ENCODE measurements around the gene ACBD7.

The ACBD7 gene

GRCh38 chr10:15088428-15089261, at the start of gene ACBD7:
ACBD7 (minus strand) TSS chr10:15088776; CDS start chr10:15088728, 48 bp downstream.
- DNase-seq (ENCODE audit: low read depth in 2 of 2) = peak; percentile 33 to 60

GRCh38 chr10:15137636-15138035, 49.1 kb upstream of the ACBD7 start:
- no peak for DNase-seq (ENCODE audit: low read depth in 2 of 2)

- DNase-seq (ENCODE audit: low read depth in 2 of 2) = no peak
Observed at GRCh38 chr10:15137036-15137359, 48.4 kb upstream of the ACBD7 start.

GRCh38 chr10:15136129-15137035, 47.8 kb upstream of the ACBD7 start:
- DNase-seq (ENCODE audit: low read depth in 2 of 2) = no peak

GRCh38 chr10:15131330-15131729, 42.8 kb upstream of the ACBD7 start:
- no peak for DNase-seq (ENCODE audit: low read depth in 2 of 2)

- DNase-seq (ENCODE audit: low read depth in 2 of 2) = no peak
Observed at GRCh38 chr10:15124908-15125307, 36.3 kb upstream of the ACBD7 start.

GRCh38 chr10:15124190-15124589, 35.6 kb upstream of the ACBD7 start:
- DNase-seq (ENCODE audit: low read depth in 2 of 2) = no peak

GRCh38 chr10:15123749-15124184, 35.2 kb upstream of the ACBD7 start:
- no peak for DNase-seq (ENCODE audit: low read depth in 2 of 2)

- no peak for DNase-seq (ENCODE audit: low read depth in 2 of 2)
Observed at GRCh38 chr10:15122477-15123030, 34.0 kb upstream of the ACBD7 start.

- no peak for DNase-seq (ENCODE audit: low read depth in 2 of 2)
Observed at GRCh38 chr10:15121707-15122106, 33.1 kb upstream of the ACBD7 start.

- no peak for DNase-seq (ENCODE audit: low read depth in 2 of 2)
Observed at GRCh38 chr10:15120523-15120922, 31.9 kb upstream of the ACBD7 start.

- DNase-seq (ENCODE audit: low read depth in 2 of 2) = no peak
Observed at GRCh38 chr10:15118615-15119014, 30.0 kb upstream of the ACBD7 start.

GRCh38 chr10:15116225-15116624, 27.6 kb upstream of the ACBD7 start:
- DNase-seq (ENCODE audit: low read depth in 2 of 2) = no peak

GRCh38 chr10:15113766-15114165, 25.2 kb upstream of the ACBD7 start:
- no peak for DNase-seq (ENCODE audit: low read depth in 2 of 2)

GRCh38 chr10:15112657-15113056, 24.1 kb upstream of the ACBD7 start:
- no peak for DNase-seq (ENCODE audit: low read depth in 2 of 2)

GRCh38 chr10:15106352-15107013, 17.9 kb upstream of the ACBD7 start:
- DNase-seq (ENCODE audit: low read depth in 2 of 2) = peak; percentile 22 to 47

- no peak for DNase-seq (ENCODE audit: low read depth in 2 of 2)
Observed at GRCh38 chr10:15103513-15103912, 14.9 kb upstream of the ACBD7 start.

GRCh38 chr10:15099886-15100285, 11.3 kb upstream of the ACBD7 start:
- DNase-seq (ENCODE audit: low read depth in 2 of 2) = no peak

GRCh38 chr10:15097011-15097812, 8.6 kb upstream of the ACBD7 start, which contains the start of gene RPP38:
RPP38 (plus strand) TSS chr10:15097355; CDS start chr10:15103315, 5,960 bp downstream.
- peak; percentile 86 to 94 for DNase-seq (ENCODE audit: low read depth in 2 of 2)

GRCh38 chr10:15096661-15097010, 8.1 kb upstream of the ACBD7 start:
- no peak for DNase-seq (ENCODE audit: low read depth in 2 of 2)

GRCh38 chr10:15092855-15093408, 4.4 kb upstream of the ACBD7 start:
- DNase-seq (ENCODE audit: low read depth in 2 of 2) = no peak

All from stimulated activated CD4-positive, alpha-beta T cell treated with anti-CD3 and anti-CD28 coated beads, Interleukin-1b, Interleukin-23, amount 100 ng/mL, for 1 hour (primary cell).